H1 (cell line): ENCODE data around the gene OPCML. TPM values are rescaled to one million over a fixed set of nuclear protein-coding genes. Genes with fewer than 3 reads are reported as not detected.

Experiments
- CTCF ChIA-PET: fragments of 300-600 bp; sonication (Branson Sonifier 250); formaldehyde crosslinking; loops from one replicate; lab custom pipeline; 2021; ENCODE audit not compliant: partially characterized antibody; lab: Charles Lee
- POLR2A ChIA-PET: fragments of 300-600 bp; sonication (Branson Sonifier 250); formaldehyde crosslinking; loops from one replicate; lab custom pipeline; 2021; ENCODE audit warnings: inconsistent platforms; ENCODE audit not compliant: partially characterized antibody; lab: Charles Lee
- DNase-seq, 2 experiments: peaks; one replicate each; pipeline versions ENCODE4 v3.0.0 to v3.0.0-alpha.2; 2010 to 2022; ENCODE audit warnings: low spot score in 2 of 2, low read depth in 1 of 2, mixed read lengths in 1 of 2
- FAIRE-seq: peaks from 2 replicates; lab custom pipeline; 2011; peaks lifted over from hg19 to GRCh38; lab: Jason Lieb, UNC
- H2AFZ ChIP-seq: 2 replicates; pipeline ENCODE4 v1.8.1; 2012; ENCODE audit warnings: low read length, inconsistent platforms
- H2AK5ac ChIP-seq: 2 replicates; pipeline ENCODE4 v1.6.1; 2013; ENCODE audit warnings: low read depth, low read length
- H2BK120ac ChIP-seq: replicated peaks from 2 replicates; pipeline ENCODE3; 2013; ENCODE audit warnings: low read depth, low read length, inconsistent platforms
- H2BK12ac ChIP-seq: 2 replicates; pipeline ENCODE4 v1.6.1; 2013; ENCODE audit warnings: low read depth, low read length
- H2BK15ac ChIP-seq: 2 replicates; pipeline ENCODE4 v1.6.1; 2013; ENCODE audit warnings: low read length
- H2BK20ac ChIP-seq: 2 replicates; pipeline ENCODE4 v1.6.1; 2013; ENCODE audit warnings: low read length
- H2BK5ac ChIP-seq: 2 replicates; pipeline ENCODE4 v1.6.1; 2013; ENCODE audit warnings: low read depth, low read length
- H3K14ac ChIP-seq: 2 replicates; pipeline ENCODE4 v1.6.1; 2013; ENCODE audit warnings: inconsistent platforms; ENCODE audit not compliant: insufficient read length
- H3K18ac ChIP-seq: 2 replicates; pipeline ENCODE4 v1.6.1; 2013; ENCODE audit warnings: low read length; ENCODE audit errors: extremely low read depth
- H3K23ac ChIP-seq: 2 replicates; pipeline ENCODE4 v1.6.1; 2013; ENCODE audit warnings: inconsistent platforms; ENCODE audit not compliant: insufficient read length
- H3K23me2 ChIP-seq: 2 replicates; pipeline ENCODE4 v1.6.1; 2013; ENCODE audit warnings: low read depth, low read length
- H3K27ac ChIP-seq: 2 replicates; pipeline ENCODE4 v1.6.1; 2011; ENCODE audit warnings: low read depth, low read length, inconsistent platforms
- H3K27me3 ChIP-seq, 4 experiments: replicated peaks in 1 of 4; 1 replicate in 1 of 4; 2 replicates in 3 of 4; pipeline versions ENCODE4 v1.6.1 to v1.8.1; 2011 to 2013; ENCODE audit warnings: low read length in 3 of 4, mild to moderate bottlenecking in 3 of 4, inconsistent platforms in 2 of 4, mixed read lengths in 2 of 4, moderate library complexity in 1 of 4; ENCODE audit not compliant: control insufficient read depth in 3 of 4, insufficient read depth in 3 of 4; ENCODE audit errors: extremely low read depth in 1 of 4
- H3K36me3 ChIP-seq, 4 experiments: 2 replicates each; pipeline versions ENCODE4 v1.6.1 to v1.8.1; 2011 to 2013; ENCODE audit warnings: mild to moderate bottlenecking in 4 of 4, low read length in 3 of 4, moderate library complexity in 2 of 4, control low read depth in 1 of 4, inconsistent platforms in 1 of 4; ENCODE audit not compliant: insufficient read depth in 4 of 4, control insufficient read depth in 2 of 4
- H3K4ac ChIP-seq: replicated peaks from 2 replicates; pipeline ENCODE3; 2013; ENCODE audit warnings: low read length, low read depth, mixed read lengths, inconsistent platforms; ENCODE audit not compliant: insufficient read length
- H3K4me1 ChIP-seq, 4 experiments: replicated peaks in 1 of 4; 1 replicate in 1 of 4; 2 replicates in 3 of 4; pipeline versions ENCODE4 v1.6.1 to v1.8.1; 2011 to 2013; ENCODE audit warnings: low read length in 3 of 4, inconsistent platforms in 2 of 4, mixed read lengths in 1 of 4; ENCODE audit not compliant: insufficient read depth in 4 of 4, control insufficient read depth in 3 of 4
- H3K4me2 ChIP-seq, 2 experiments: 2 replicates each; pipeline versions ENCODE4 v1.6.1 to v1.8.1; 2011 to 2013; ENCODE audit warnings: low read depth in 2 of 2, low read length in 2 of 2, control low read depth in 1 of 2, inconsistent platforms in 1 of 2, mild to moderate bottlenecking in 1 of 2; ENCODE audit not compliant: insufficient read depth in 1 of 2
- H3K4me3 ChIP-seq, 4 experiments: fragments of 200-600, 300-600 bp in 1 of 4; sonication (generic), shearing (Covaris generic), sonication (Bioruptor Twin) in 1 of 4; 2 replicates each; pipeline versions ENCODE4 v1.5.1 to v1.8.1; 2011 to 2016; ENCODE audit warnings: low read length in 4 of 4, low read depth in 3 of 4, control low read depth in 2 of 4, inconsistent platforms in 2 of 4, mild to moderate bottlenecking in 2 of 4, mixed read lengths in 1 of 4, moderate library complexity in 1 of 4; ENCODE audit not compliant: insufficient read depth in 2 of 4; ENCODE audit errors: extremely low read depth in 1 of 4
- H3K56ac ChIP-seq: replicated peaks from 2 replicates; pipeline ENCODE3; 2013; ENCODE audit warnings: low read depth, mild to moderate bottlenecking, mixed read lengths, low read length, inconsistent platforms; ENCODE audit not compliant: insufficient read length
- H3K79me1 ChIP-seq: 2 replicates; pipeline ENCODE4 v1.6.1; 2013; ENCODE audit warnings: low read depth, low read length, control low read depth
- H3K79me2 ChIP-seq, 2 experiments: 2 replicates each; pipeline versions ENCODE4 v1.6.1 to v1.8.1; 2012 to 2013; ENCODE audit warnings: low read length in 2 of 2, mild to moderate bottlenecking in 2 of 2, inconsistent platforms in 1 of 2; ENCODE audit not compliant: insufficient read depth in 2 of 2, control insufficient read depth in 1 of 2
- H3K9ac ChIP-seq, 4 experiments: replicated peaks in 1 of 4; 1 replicate in 1 of 4; 2 replicates in 3 of 4; pipeline versions ENCODE4 v1.6.1 to v1.8.1; 2011 to 2013; ENCODE audit warnings: low read depth in 3 of 4, low read length in 3 of 4, control low read depth in 2 of 4, mild to moderate bottlenecking in 2 of 4, moderate library complexity in 2 of 4, inconsistent platforms in 1 of 4; ENCODE audit errors: extremely low read depth in 1 of 4
- H3K9me3 ChIP-seq, 2 experiments: 2 replicates each; pipeline versions ENCODE4 v1.6.1 to v1.8.1; 2012 to 2013; ENCODE audit warnings: mild to moderate bottlenecking in 2 of 2, moderate library complexity in 2 of 2, control low read depth in 1 of 2, inconsistent platforms in 1 of 2, low read depth in 1 of 2, low read length in 1 of 2, mixed read lengths in 1 of 2; ENCODE audit not compliant: insufficient read depth in 2 of 2
- H4K20me1 ChIP-seq, 2 experiments: replicated peaks in 1 of 2; 2 replicates each; pipeline versions ENCODE3 to v1.8.1; 2011 to 2013; ENCODE audit warnings: inconsistent platforms in 2 of 2, low read length in 2 of 2, mild to moderate bottlenecking in 1 of 2; ENCODE audit not compliant: insufficient read depth in 2 of 2, control insufficient read depth in 1 of 2
- H4K5ac ChIP-seq: 2 replicates; pipeline ENCODE4 v1.6.1; 2013; ENCODE audit warnings: low read length, low read depth, mixed read lengths, inconsistent platforms; ENCODE audit not compliant: insufficient read length
- H4K8ac ChIP-seq: 2 replicates; pipeline ENCODE4 v1.8.0; 2013; ENCODE audit warnings: mild to moderate bottlenecking, moderate library complexity, low read length, inconsistent platforms; ENCODE audit not compliant: insufficient read depth; ENCODE audit errors: extremely low read depth
- H4K91ac ChIP-seq: replicated peaks from 2 replicates; pipeline ENCODE3; 2013; ENCODE audit warnings: low read length, mixed read lengths, inconsistent platforms; ENCODE audit not compliant: insufficient read length
- BACH1 ChIP-seq: IDR thresholded peaks from 2 replicates; pipeline ENCODE4 v1.6.1; 2012; ENCODE audit warnings: low read length, improper control_type of control experiment
- EP300 ChIP-seq, 2 experiments: IDR thresholded peaks; 1 replicate in 1 of 2; 2 replicates in 1 of 2; pipeline ENCODE4 v1.6.1; 2011 to 2012; ENCODE audit warnings: low read depth in 2 of 2, low read length in 2 of 2, mild to moderate bottlenecking in 2 of 2, borderline replicate concordance in 1 of 2, inconsistent platforms in 1 of 2, moderate library complexity in 1 of 2
- GTF2F1 ChIP-seq: IDR thresholded peaks from 2 replicates; pipeline ENCODE4 v1.6.1; 2012; ENCODE audit warnings: low read depth, low read length, improper control_type of control experiment, borderline replicate concordance
- HDAC2 ChIP-seq, 2 experiments: fragments of 300-600 bp in 1 of 2; sonication (generic) in 1 of 2; IDR thresholded peaks; 2 replicates each; pipeline ENCODE4 v1.6.1; 2011 to 2012; ENCODE audit warnings: low read depth in 2 of 2, low read length in 2 of 2, mild to moderate bottlenecking in 2 of 2, moderate library complexity in 2 of 2, borderline replicate concordance in 1 of 2, inconsistent platforms in 1 of 2
- HDAC6 ChIP-seq: IDR thresholded peaks from one replicate; pipeline ENCODE4 v1.7.1; 2012; ENCODE audit warnings: low read depth, mild to moderate bottlenecking, inconsistent platforms, low read length, moderate library complexity
- KDM4A ChIP-seq: IDR thresholded peaks from one replicate; pipeline ENCODE4 v1.7.1; 2012; ENCODE audit warnings: low read depth, mild to moderate bottlenecking, moderate library complexity, low read length, inconsistent platforms; ENCODE audit not compliant: severe bottlenecking
- POU5F1 ChIP-seq: IDR thresholded peaks from 2 replicates; pipeline ENCODE4 v1.6.1; 2011; ENCODE audit warnings: low read depth, mild to moderate bottlenecking, low read length, moderate library complexity
- SIRT6 ChIP-seq: IDR thresholded peaks from one replicate; pipeline ENCODE4 v1.7.1; 2012; ENCODE audit warnings: low read length, inconsistent platforms
- SRF ChIP-seq: IDR thresholded peaks from 2 replicates; pipeline ENCODE4 v1.6.1; 2011; ENCODE audit warnings: mild to moderate bottlenecking, low read depth, low read length, moderate library complexity
- TAF1 ChIP-seq: IDR thresholded peaks from 2 replicates; pipeline ENCODE4 v1.6.1; 2011; ENCODE audit warnings: mild to moderate bottlenecking, low read depth, low read length
- TBP ChIP-seq: IDR thresholded peaks from 2 replicates; pipeline ENCODE4 v1.6.1; 2011; ENCODE audit warnings: low read depth, low read length, improper control_type of control experiment
- WGBS, 2 experiments: shearing (Covaris generic) in 1 of 2; methylation state at CpG; one replicate each; pipeline versions ENCODE4 v1.1.6 to v1.1.7; 2013 to 2015; ENCODE audit warnings: low lambda C conversion rate in 2 of 2, mixed read lengths in 2 of 2, inconsistent platforms in 1 of 2, low coverage in 1 of 2, missing lambda C conversion rate in 1 of 2; ENCODE audit not compliant: insufficient replicate concordance in 2 of 2, insufficient coverage in 1 of 2, insufficient read length in 1 of 2; ENCODE audit errors: extremely low coverage in 1 of 2, missing lambda C conversion rate in 1 of 2; 5-methylcytosine and 5-hydroxymethylcytosine counted together
- polyA plus RNA-seq, 7 experiments: library from polyadenylated mRNA; depleted of rRNA in 3 of 7; stranded (reverse) in 5 of 7; unstranded in 2 of 7; fragments of >200 nt in 5 of 7; fragments of 200-250 nt in 2 of 7; gene quantifications; 1 replicate in 5 of 7; 2 replicates in 1 of 7; 4 replicates in 1 of 7; pipeline versions ENCODE4 v1.2.1 to v1.2.3, GENCODE V29; 2011 to 2013; ENCODE audit warnings: missing spikeins in 2 of 7, mixed read lengths in 2 of 7
- total RNA-seq: library from RNA; stranded (reverse); fragmentation: NEBNext Ultra II Directional; extraction: Animal tissue kit (Norgen Biotek cat#: 25700); gene quantifications from 2 replicates; pipeline ENCODE4 v1.2.1, GENCODE V29; 2021

OPCML gene
- total and polyA plus RNA-seq, 2 of the 8 experiments (the other 6 are each of a cell fraction or from before 2014, with no cell fraction given): 2.3 to 3.1 TPM

GRCh38 chr11:133491680-133492383 is 40.5 kb downstream of the OPCML start:
- Histone ChIP-seq H3K4me3 (no peak overlapping the region), H3K79me2 (no peaks in the 10 kb centered on the region), H2BK12ac (no peak overlapping the region), H3K56ac (no peak overlapping the region), H2BK20ac (no peak overlapping the region), H3K9ac (no peak overlapping the region), H2BK120ac (no peak overlapping the region), H4K20me1 (no peaks in the 10 kb centered on the region), H3K4me2 (no peak overlapping the region), H2AK5ac (no peak overlapping the region), H3K27me3 (no peaks in the 10 kb centered on the region), H2AFZ (no peak overlapping the region), H2BK5ac (no peak overlapping the region), H3K23ac (no peak overlapping the region), H3K4ac (no peak overlapping the region), H3K79me1 (no peaks in the 10 kb centered on the region), H3K23me2 (no peaks in the 10 kb centered on the region), H3K18ac (no peak overlapping the region), H2BK15ac (no peak overlapping the region), H3K27ac (no peak overlapping the region), H3K14ac (no peak overlapping the region), H4K91ac (no peak overlapping the region), H3K36me3 (no peaks in the 10 kb centered on the region), H3K9me3 (no peaks in the 10 kb centered on the region), H4K8ac (no peak overlapping the region), H4K5ac (no peak overlapping the region), H3K4me1 (no peaks in the 10 kb centered on the region)
- WGBS, 2 experiments: 89% methylated on average over 9 of the region's 9 CpGs; no CpG with 5 or more reads in 1 of the 2 experiments
- FAIRE-seq (no peak), DNase-seq (no peak)
- POLR2A ChIA-PET: interaction anchor here (0.6 kb wide), 1 partner anchor 422 kb away, joined by 3 read pairs; no protein-coding TSS in a partner anchor
- CTCF ChIA-PET: no interaction called here
- TF ChIP-seq SIRT6 (no peak), GTF2F1 (no peak), KDM4A (no peak), HDAC6 (no peak), TBP (no peak), POU5F1 (no peak), HDAC2 (IDR thresholded peaks at IDR 0.05; ENCODE audit: borderline replicate concordance in 1 of 2, low read depth in 2 of 2, low read length in 2 of 2) (no peak), EP300 (IDR thresholded peaks at IDR 0.05; ENCODE audit: borderline replicate concordance in 1 of 2, low read depth in 2 of 2, low read length in 2 of 2) (no peak), BACH1 (no peak), TAF1 (no peak), SRF (no peak)
